ENCODE measurements around the gene SLC15A2.

The SLC15A2 gene

GRCh38 chr3:121981473-121981872 is 87.3 kb downstream of the SLC15A2 start:
- intact Hi-C loops (cut with DNase I; ENCODE audit: low total_unique reads) = no loop called here
- no peak for DNase-seq
- Histone ChIP-seq H3K4me3 (no peak overlapping the region), H3K27me3 (no peaks in the 10 kb centered on the region), H3K36me3 (no peaks in the 10 kb centered on the region), H3K9me3 (peaks cover 0 to 9% (median 4%) of the 10 kb centered on the region in 3 donors), H3K27ac (no peak overlapping the region), H3K4me1 (no peaks in the 10 kb centered on the region)
- no peak for TF ChIP-seq CTCF (IDR thresholded peaks at IDR 0.05)

- Histone ChIP-seq H3K27me3 (no peaks in the 10 kb centered on the region), H3K36me3 (no peaks in the 10 kb centered on the region), H3K4me3 (no peak overlapping the region), H3K27ac (no peak overlapping the region), H3K4me1 (no peaks in the 10 kb centered on the region), H3K9me3 (peaks cover 0 to 9% (median 0%) of the 10 kb centered on the region in 3 donors)
- intact Hi-C loops (cut with DNase I; ENCODE audit: low total_unique reads) = no loop called here
- TF ChIP-seq CTCF (IDR thresholded peaks at IDR 0.05) = no peak
- no peak for DNase-seq
Measured at GRCh38 chr3:121985846-121986245, 91.6 kb downstream of the SLC15A2 start.

DNA sequence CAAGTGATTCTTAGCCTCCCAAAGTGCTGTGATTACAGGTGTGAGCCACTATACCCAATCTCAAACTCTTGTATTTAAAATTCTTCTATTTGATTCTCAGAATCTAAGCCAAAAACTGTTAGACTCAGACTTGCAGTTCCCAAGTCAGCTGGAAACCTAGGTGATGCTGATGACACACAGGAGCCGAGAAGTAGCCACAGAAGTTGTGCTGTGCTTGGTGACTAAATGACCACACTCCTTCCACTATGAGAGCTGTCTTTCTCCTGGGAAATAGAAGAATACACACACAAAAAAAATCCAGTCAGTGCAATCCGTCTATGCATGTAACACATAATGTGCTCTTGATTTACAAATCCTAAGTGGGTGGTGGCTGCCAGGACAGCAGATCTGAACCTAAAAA is 93.9 kb downstream of the SLC15A2 start:
- no peak for DNase-seq
- H3K27me3 ChIP-seq = no peaks in the 10 kb centered on the region
- H3K36me3 ChIP-seq = no peaks in the 10 kb centered on the region
- peaks cover 0 to 6% (median 0%) of the 10 kb centered on the region in 3 donors for H3K9me3 ChIP-seq
- intact Hi-C loops (cut with DNase I; ENCODE audit: low total_unique reads) = no loop called here
- no peak overlapping the region for H3K4me3 ChIP-seq
- no peak for TF ChIP-seq CTCF (IDR thresholded peaks at IDR 0.05)
- no peak overlapping the region for H3K27ac ChIP-seq
- H3K4me1 ChIP-seq = no peaks in the 10 kb centered on the region

DNA sequence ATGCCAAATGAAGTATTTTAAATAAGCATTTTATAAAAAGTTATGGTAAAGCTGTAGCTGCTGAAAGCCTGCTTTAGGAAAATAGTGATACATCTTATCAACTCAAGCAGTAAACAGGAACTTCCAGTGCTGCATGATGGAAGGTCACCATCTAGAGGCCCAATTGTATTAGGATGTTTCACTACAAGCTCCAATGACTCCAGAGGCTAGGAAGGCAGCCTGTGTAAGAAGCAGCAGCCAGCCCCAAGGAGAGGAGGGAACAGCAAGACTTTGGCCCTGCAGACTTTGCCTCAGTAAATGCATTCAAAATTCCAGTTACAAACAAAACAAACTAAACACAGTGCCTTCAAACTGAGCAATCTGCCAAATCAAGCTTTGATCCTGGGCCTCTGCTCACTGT is 95.7 kb downstream of the SLC15A2 start:
- no peak for DNase-seq
- Histone ChIP-seq H3K4me3 (no peak overlapping the region), H3K9me3 (no peaks in the 10 kb centered on the region), H3K36me3 (no peaks in the 10 kb centered on the region), H3K27me3 (no peaks in the 10 kb centered on the region), H3K4me1 (peaks cover 0 to 5% (median under 1%) of the 10 kb centered on the region in 4 donors), H3K27ac (no peak overlapping the region)
- TF ChIP-seq CTCF (IDR thresholded peaks at IDR 0.05) = no peak
- intact Hi-C loops (cut with DNase I; ENCODE audit: low total_unique reads) = no loop called here

DNA sequence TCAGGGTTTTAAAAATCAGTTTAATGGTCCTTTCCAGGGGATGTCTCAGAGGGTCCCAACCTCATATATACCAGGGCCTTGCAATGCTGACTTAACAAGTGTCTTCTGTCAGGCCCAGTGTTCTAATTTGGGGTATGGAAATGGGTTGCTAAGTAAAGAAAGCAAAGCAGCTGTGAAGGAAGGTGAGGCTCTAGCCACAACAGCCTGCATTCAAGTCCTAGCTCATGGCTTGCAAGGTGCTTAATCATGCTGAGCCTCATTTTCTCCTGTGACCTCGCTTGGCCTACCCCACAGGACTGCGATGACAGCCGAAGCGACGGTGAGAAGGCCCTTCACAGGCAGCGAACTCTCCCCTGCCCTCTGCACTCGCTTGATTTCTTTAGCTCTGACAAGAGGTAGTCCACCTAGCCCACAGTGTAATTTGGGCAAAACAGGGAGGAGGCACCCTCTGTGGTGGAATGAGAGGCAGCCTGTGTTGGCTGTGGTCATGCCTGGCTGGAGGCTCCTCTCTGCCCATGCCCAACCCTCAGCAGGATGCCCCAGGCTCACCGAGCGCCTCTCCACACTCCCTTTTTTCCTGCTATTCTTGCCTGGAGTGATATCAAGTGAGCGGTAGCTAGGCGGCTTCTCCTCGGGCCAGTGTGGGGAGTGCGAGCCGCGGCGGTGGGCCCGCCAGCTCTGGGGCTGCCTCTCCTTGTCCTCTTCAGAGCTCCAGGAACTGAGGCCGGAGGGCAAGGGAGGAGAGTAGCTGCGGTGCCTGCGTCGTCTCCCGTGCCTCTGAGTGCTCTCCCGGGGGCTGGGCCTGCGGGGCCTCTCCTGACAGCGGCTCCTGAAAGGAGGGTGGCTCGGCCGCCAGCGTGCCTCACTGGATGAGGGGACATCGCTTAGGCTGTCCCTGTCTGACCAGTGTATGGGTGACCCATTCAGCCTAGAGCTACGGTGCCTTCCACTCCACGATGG is 98.7 kb downstream of the SLC15A2 start:
- intact Hi-C loops (cut with DNase I; ENCODE audit: low total_unique reads) = no loop called here
- DNase-seq = no peak
- Histone ChIP-seq H3K9me3 (no peaks in the 10 kb centered on the region), H3K27ac (no peak overlapping the region), H3K27me3 (no peaks in the 10 kb centered on the region), H3K4me3 (no peak overlapping the region), H3K4me1 (peaks cover 0 to 15% (median 5%) of the 10 kb centered on the region in 4 donors), H3K36me3 (no peaks in the 10 kb centered on the region)
- TF ChIP-seq CTCF (IDR thresholded peaks at IDR 0.05) = no peak

Data from tibial artery (tissue), 4 donors.